ENCODE measurements around the gene DMBT1. TPM values are rescaled to one million over a fixed set of nuclear protein-coding genes. Genes with fewer than 3 reads are reported as not detected.

The DMBT1 gene
- total RNA-seq, 1 donor from 2014 or later: 43.1 TPM

DNA sequence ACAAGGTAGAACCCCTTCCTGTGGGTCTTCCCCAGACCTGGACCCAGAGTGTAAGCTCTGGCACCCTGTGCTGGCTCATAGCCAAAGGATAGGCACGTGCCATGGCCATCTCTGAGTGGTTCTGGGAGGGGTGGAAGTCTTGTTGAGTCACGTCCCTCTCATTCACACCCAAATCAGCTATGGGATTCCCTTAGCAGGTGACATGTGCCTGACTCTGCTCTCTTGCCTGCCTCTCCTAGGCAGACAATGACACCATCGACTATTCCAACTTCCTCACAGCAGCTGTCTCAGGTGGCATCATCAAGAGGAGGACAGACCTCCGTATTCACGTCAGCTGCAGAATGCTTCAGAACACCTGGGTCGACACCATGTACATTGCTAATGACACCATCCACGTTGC is 79.2 kb downstream of the DMBT1 start:
- intact Hi-C loops (cut with DNase I): no loop called here
- Histone ChIP-seq H3K36me3 (no peaks in the 10 kb centered on the region), H3K27me3 (ENCODE audit: low read depth) (no peaks in the 10 kb centered on the region), H3K4me3 (no peak overlapping the region), H3K27ac (no peak overlapping the region), H3K4me1 (no peaks in the 10 kb centered on the region), H3K9me3 (no peaks in the 10 kb centered on the region)
- DNase-seq: no peak
- TF ChIP-seq, protein P1, sequence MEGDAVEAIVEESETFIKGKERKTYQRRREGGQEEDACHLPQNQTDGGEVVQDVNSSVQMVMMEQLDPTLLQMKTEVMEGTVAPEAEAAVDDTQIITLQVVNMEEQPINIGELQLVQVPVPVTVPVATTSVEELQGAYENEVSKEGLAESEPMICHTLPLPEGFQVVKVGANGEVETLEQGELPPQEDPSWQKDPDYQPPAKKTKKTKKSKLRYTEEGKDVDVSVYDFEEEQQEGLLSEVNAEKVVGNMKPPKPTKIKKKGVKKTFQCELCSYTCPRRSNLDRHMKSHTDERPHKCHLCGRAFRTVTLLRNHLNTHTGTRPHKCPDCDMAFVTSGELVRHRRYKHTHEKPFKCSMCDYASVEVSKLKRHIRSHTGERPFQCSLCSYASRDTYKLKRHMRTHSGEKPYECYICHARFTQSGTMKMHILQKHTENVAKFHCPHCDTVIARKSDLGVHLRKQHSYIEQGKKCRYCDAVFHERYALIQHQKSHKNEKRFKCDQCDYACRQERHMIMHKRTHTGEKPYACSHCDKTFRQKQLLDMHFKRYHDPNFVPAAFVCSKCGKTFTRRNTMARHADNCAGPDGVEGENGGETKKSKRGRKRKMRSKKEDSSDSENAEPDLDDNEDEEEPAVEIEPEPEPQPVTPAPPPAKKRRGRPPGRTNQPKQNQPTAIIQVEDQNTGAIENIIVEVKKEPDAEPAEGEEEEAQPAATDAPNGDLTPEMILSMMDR (IDR thresholded peaks at IDR 0.05): no peak
- ATAC-seq: no peak

DNA sequence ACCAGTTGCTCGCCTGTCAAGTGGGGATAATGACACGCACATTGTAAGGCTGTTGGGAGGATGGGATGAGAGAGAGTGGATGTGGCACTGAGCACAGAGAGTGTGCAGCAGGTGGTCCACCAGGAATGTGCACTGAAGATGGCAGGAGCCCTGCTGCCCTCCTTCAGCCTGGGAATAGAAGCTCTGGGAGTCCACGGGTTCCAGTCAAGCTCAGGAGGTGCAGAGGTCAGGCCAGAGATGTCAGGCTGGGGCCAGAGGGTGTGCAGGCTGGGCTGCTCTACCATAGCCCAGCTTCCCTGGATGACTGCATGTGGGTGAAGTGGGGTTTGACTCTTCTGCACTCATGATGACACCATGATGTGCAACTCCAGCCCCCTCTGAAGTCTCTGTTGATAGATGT is 80.4 kb downstream of the DMBT1 start:
- intact Hi-C loops (cut with DNase I): no loop called here
- no peak overlapping the region for H3K4me3 ChIP-seq
- no peaks in the 10 kb centered on the region for H3K27me3 ChIP-seq (ENCODE audit: low read depth)
- H3K4me1 ChIP-seq: no peaks in the 10 kb centered on the region
- no peak overlapping the region for H3K27ac ChIP-seq
- no peaks in the 10 kb centered on the region for H3K36me3 ChIP-seq
- DNase-seq (no peak), ATAC-seq (no peak)
- no peaks in the 10 kb centered on the region for H3K9me3 ChIP-seq
- TF ChIP-seq, protein P1 (IDR thresholded peaks at IDR 0.05): no peak

DNA sequence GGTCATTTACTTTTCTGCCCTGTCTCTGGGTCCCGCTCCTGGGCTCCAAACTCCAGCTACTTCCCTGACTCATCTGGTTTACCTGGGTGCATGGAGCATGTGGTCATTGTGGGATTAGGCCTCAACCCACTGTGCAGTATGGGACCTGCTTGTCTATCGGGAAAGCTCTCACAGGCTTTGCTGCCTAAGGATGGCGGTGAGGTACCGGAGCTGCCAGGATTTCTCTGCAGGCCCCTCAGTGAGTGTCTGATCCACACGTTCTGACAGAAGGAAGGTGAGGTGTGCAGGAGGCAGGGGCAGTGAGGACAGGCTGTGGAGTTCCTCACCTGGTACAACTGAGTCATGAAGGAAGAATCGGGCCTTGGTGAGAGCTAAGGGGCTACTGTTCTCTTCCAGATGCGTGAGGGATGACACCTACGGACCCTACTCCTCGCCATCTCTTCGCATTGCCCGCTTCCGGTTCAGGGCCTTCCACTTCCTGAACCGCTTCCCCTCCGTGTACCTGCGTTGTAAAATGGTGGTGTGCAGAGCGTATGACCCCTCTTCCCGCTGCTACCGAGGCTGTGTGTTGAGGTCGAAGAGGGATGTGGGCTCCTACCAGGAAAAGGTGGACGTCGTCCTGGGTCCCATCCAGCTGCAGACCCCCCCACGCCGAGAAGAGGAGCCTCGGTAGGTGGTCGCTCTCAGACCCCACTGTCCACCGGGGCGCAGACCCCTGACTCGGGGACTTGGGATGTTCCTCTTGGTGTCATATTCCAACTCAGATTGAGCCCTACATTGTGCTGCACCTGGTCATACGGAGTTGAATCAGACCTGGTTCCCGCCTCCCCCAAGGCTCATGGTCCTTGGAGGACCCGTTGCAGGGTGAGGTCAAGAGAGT is 82.4 kb downstream of the DMBT1 start:
- Histone ChIP-seq H3K4me3 (no peak overlapping the region), H3K27me3 (ENCODE audit: low read depth) (no peaks in the 10 kb centered on the region), H3K4me1 (no peaks in the 10 kb centered on the region), H3K9me3 (no peaks in the 10 kb centered on the region), H3K36me3 (no peaks in the 10 kb centered on the region), H3K27ac (no peak overlapping the region)
- intact Hi-C loops (cut with DNase I): no loop called here
- ATAC-seq (no peak), DNase-seq (no peak)
- TF ChIP-seq, protein P1 (IDR thresholded peaks at IDR 0.05): no peak

- Histone ChIP-seq H3K4me1 (no peaks in the 10 kb centered on the region), H3K9me3 (no peaks in the 10 kb centered on the region), H3K4me3 (no peak overlapping the region), H3K27me3 (ENCODE audit: low read depth) (no peaks in the 10 kb centered on the region), H3K36me3 (no peaks in the 10 kb centered on the region), H3K27ac (no peak overlapping the region)
- DNase-seq: no peak
- TF ChIP-seq, protein P1 (IDR thresholded peaks at IDR 0.05): no peak
- intact Hi-C loops (cut with DNase I): no loop called here
- no peak for ATAC-seq
Observed at GRCh38 chr10:122643931-122644534, 83.5 kb downstream of the DMBT1 start.

GRCh38 chr10:122646511-122647382 is 86.2 kb downstream of the DMBT1 start:
- intact Hi-C loops (cut with DNase I): no loop called here
- no peaks in the 10 kb centered on the region for H3K36me3 ChIP-seq
- DNase-seq (no peak), ATAC-seq (no peak)
- H3K4me1 ChIP-seq: no peaks in the 10 kb centered on the region
- H3K4me3 ChIP-seq: no peak overlapping the region
- TF ChIP-seq, protein P1 (IDR thresholded peaks at IDR 0.05): no peak
- no peaks in the 10 kb centered on the region for H3K9me3 ChIP-seq
- H3K27me3 ChIP-seq (ENCODE audit: low read depth): no peaks in the 10 kb centered on the region
- H3K27ac ChIP-seq: no peak overlapping the region

Measured in lower lobe of right lung (tissue), 2 donors.